Upper lobe of left lung (tissue), 4 donors: ENCODE data around the gene LACTBL1.

ENCODE experiments used
- POLR2A ChIP-seq, 4 donors: fragments of 450-650 bp; IDR thresholded peaks; one replicate each; pipeline ENCODE4 v1.5.1; 2016 to 2017; ENCODE audit warnings: antibody characterized with exemption in 4 of 4, mild to moderate bottlenecking in 2 of 4
- POLR2AphosphoS5 ChIP-seq, 2 donors: sonication (generic); formaldehyde crosslinking; IDR thresholded peaks; one replicate each; pipeline ENCODE4 v1.5.1; 2017; ENCODE audit warnings: antibody characterized with exemption in 2 of 2
- TF ChIP-seq, protein P1 (sequence below), 6 experiments: fragments of 450-650 bp in 4 of 6; fragments of 200-600 bp in 2 of 6; sonication (generic) in 2 of 6; IDR thresholded peaks; one replicate each; pipeline ENCODE4 v1.5.1; 2016 to 2019; ENCODE audit warnings: antibody characterized with exemption in 6 of 6

- TF ChIP-seq, protein P1, sequence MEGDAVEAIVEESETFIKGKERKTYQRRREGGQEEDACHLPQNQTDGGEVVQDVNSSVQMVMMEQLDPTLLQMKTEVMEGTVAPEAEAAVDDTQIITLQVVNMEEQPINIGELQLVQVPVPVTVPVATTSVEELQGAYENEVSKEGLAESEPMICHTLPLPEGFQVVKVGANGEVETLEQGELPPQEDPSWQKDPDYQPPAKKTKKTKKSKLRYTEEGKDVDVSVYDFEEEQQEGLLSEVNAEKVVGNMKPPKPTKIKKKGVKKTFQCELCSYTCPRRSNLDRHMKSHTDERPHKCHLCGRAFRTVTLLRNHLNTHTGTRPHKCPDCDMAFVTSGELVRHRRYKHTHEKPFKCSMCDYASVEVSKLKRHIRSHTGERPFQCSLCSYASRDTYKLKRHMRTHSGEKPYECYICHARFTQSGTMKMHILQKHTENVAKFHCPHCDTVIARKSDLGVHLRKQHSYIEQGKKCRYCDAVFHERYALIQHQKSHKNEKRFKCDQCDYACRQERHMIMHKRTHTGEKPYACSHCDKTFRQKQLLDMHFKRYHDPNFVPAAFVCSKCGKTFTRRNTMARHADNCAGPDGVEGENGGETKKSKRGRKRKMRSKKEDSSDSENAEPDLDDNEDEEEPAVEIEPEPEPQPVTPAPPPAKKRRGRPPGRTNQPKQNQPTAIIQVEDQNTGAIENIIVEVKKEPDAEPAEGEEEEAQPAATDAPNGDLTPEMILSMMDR (IDR thresholded peaks at IDR 0.05) = no peak
- TF ChIP-seq POLR2AphosphoS5 (IDR thresholded peaks at IDR 0.05) = no peak
- TF ChIP-seq POLR2A (IDR thresholded peaks at IDR 0.05) = no peak
Observed at GRCh38 chr1:22952694-22953056, 20.0 kb downstream of the LACTBL1 start.
